NT2/D1 (cell line): ENCODE results near the gene INTS2.

Source experiments
- SUZ12 ChIP-seq: IDR thresholded peaks from 2 replicates; pipeline ENCODE4 v1.6.1; 2011; ENCODE audit not compliant: insufficient read length, insufficient read depth; ENCODE audit errors: extremely low read depth
- YY1 ChIP-seq: IDR thresholded peaks from 2 replicates; pipeline ENCODE4 v1.6.1; 2011; ENCODE audit not compliant: insufficient read length, insufficient read depth
- ZNF274 ChIP-seq: IDR thresholded peaks from 2 replicates; pipeline ENCODE4 v1.6.1; 2011; ENCODE audit warnings: mild to moderate bottlenecking, low read depth, low read length

DNA sequence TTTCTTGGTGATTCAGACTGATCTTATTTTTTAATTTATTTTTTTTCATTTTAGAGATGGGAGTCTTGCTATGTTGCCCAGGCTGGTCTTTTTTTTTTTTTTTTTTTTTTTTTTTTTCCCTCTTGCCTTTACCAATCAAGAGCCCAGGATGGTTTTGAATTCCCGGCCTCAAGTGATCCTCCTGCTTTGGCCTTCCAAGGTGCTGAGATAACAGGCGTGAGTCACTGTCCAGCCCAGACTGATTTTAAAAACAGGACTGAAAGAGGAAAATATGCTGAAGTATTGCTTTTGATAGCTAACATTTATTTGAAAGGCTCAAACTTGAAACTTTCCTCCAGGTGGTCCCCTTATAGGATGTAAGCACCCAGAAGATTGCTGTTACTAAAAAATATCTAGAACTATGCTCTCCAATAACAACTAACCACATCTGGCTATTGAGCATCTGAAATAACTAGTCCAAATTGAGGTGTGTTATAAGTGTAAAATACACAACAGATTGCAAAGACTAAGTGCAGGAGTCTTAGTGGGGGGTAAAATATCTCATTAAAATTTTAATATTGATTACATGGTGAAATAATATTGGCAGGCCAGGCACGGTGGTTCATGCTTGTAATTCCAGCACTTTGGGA lies 48.7 kb downstream of the INTS2 start:
- TF ChIP-seq SUZ12 (no peak), ZNF274 (no peak), YY1 (no peak)
